ENCODE data around the gene DPP10.

Gene DPP10

GRCh38 chr2:115480741-115481140, 1038.3 kb downstream of the DPP10 start:
- no peak for DNase-seq

GRCh38 chr2:115481842-115482241, 1039.4 kb downstream of the DPP10 start:
- DNase-seq = no peak

GRCh38 chr2:115483666-115484065, 1041.2 kb downstream of the DPP10 start:
- DNase-seq = no peak

GRCh38 chr2:115484486-115484885, 1042.0 kb downstream of the DPP10 start:
- DNase-seq = no peak

- DNase-seq = no peak
Measured at GRCh38 chr2:115484983-115485382, 1042.5 kb downstream of the DPP10 start.

GRCh38 chr2:115491186-115491793, 1048.8 kb downstream of the DPP10 start:
- DNase-seq = no peak

- no peak for DNase-seq
Measured at GRCh38 chr2:115505331-115505730, 1062.9 kb downstream of the DPP10 start.

- no peak for DNase-seq
Measured at GRCh38 chr2:115520727-115521126, 1078.3 kb downstream of the DPP10 start.

- DNase-seq = no peak
Measured at GRCh38 chr2:115524452-115524851, 1082.0 kb downstream of the DPP10 start.

- DNase-seq = no peak
Measured at GRCh38 chr2:115529627-115530026, 1087.2 kb downstream of the DPP10 start.

- DNase-seq = no peak
Measured at GRCh38 chr2:115533081-115533480, 1090.6 kb downstream of the DPP10 start.

GRCh38 chr2:115541814-115542213, 1099.4 kb downstream of the DPP10 start:
- no peak for DNase-seq

- no peak for DNase-seq
Measured at GRCh38 chr2:115542331-115542730, 1099.9 kb downstream of the DPP10 start.

- no peak for DNase-seq
Measured at GRCh38 chr2:115543024-115543423, 1100.6 kb downstream of the DPP10 start.

- no peak for DNase-seq
Measured at GRCh38 chr2:115543461-115543860, 1101.0 kb downstream of the DPP10 start.

GRCh38 chr2:115549611-115550130, 1107.2 kb downstream of the DPP10 start:
- no peak for DNase-seq

- peak; percentile 5 for DNase-seq
Measured at GRCh38 chr2:115552726-115553125, 1110.3 kb downstream of the DPP10 start.

- no peak for DNase-seq
Measured at GRCh38 chr2:115554153-115554552, 1111.7 kb downstream of the DPP10 start.

GRCh38 chr2:115558725-115559124, 1116.3 kb downstream of the DPP10 start:
- no peak for DNase-seq

GRCh38 chr2:115560666-115561065, 1118.2 kb downstream of the DPP10 start:
- no peak for DNase-seq

GRCh38 chr2:115568643-115569042, 1126.2 kb downstream of the DPP10 start:
- DNase-seq = no peak

- no peak for DNase-seq
Measured at GRCh38 chr2:115569547-115569946, 1127.1 kb downstream of the DPP10 start.

- no peak for DNase-seq
Measured at GRCh38 chr2:115572746-115573145, 1130.3 kb downstream of the DPP10 start.

GRCh38 chr2:115573756-115574155, 1131.3 kb downstream of the DPP10 start:
- DNase-seq = no peak

- DNase-seq = no peak
Measured at GRCh38 chr2:115574667-115575066, 1132.2 kb downstream of the DPP10 start.

Measured in fibroblast of skin of back (primary cell).